HG03139 (cell line): ENCODE results near the gene LPIN3.
A peak's percentile ranks its signal among the peaks of the same experiment; 100 is the strongest.

Source experiments
- ATAC-seq: cut with Tn5 transposase; IDR thresholded peaks from one replicate; pipeline ENCODE4 v1.9.1; 2021; ENCODE audit not compliant: unreplicated experiment

Gene LPIN3

GRCh38 chr20:41392295-41392694 is 51.7 kb downstream of the LPIN3 start:
- ATAC-seq: no peak

GRCh38 chr20:41392871-41393704 is 52.5 kb downstream of the LPIN3 start:
- ATAC-seq: no peak

- ATAC-seq: no peak
These were observed 53.1 kb downstream of the LPIN3 start for GRCh38 chr20:41393705-41394066.

GRCh38 chr20:41394081-41394480 is 53.5 kb downstream of the LPIN3 start:
- ATAC-seq: no peak

- ATAC-seq: no peak
These were observed 54.5 kb downstream of the LPIN3 start for GRCh38 chr20:41394931-41395666.

GRCh38 chr20:41395667-41396664 is 55.3 kb downstream of the LPIN3 start:
- ATAC-seq: no peak

GRCh38 chr20:41398408-41398807 is 57.8 kb downstream of the LPIN3 start:
- no peak for ATAC-seq

- no peak for ATAC-seq
These were observed 63.0 kb downstream of the LPIN3 start for GRCh38 chr20:41403604-41404003.

GRCh38 chr20:41405436-41405835 is 64.8 kb downstream of the LPIN3 start:
- no peak for ATAC-seq

- ATAC-seq: no peak
These were observed 65.7 kb downstream of the LPIN3 start for GRCh38 chr20:41406353-41406752.

- ATAC-seq: no peak
These were observed 66.3 kb downstream of the LPIN3 start for GRCh38 chr20:41406896-41407444.

GRCh38 chr20:41407607-41408006 is 67.0 kb downstream of the LPIN3 start:
- ATAC-seq: no peak

GRCh38 chr20:41408156-41408794 is 67.7 kb downstream of the LPIN3 start:
- peak; percentile 69 for ATAC-seq

- no peak for ATAC-seq
These were observed 68.4 kb downstream of the LPIN3 start for GRCh38 chr20:41408986-41409385.
